GM12874 (cell line): ENCODE data around the gene NHS.

Source experiments
- TF ChIP-seq, protein P1 (sequence below): IDR thresholded peaks from 2 replicates; pipeline ENCODE4 v1.5.1; 2011; ENCODE audit warnings: low read depth, mild to moderate bottlenecking, control low read depth, low read length, moderate library complexity; ENCODE audit not compliant: insufficient read depth

Gene NHS

GRCh38 chrX:17374619-17375366 is at the start of gene NHS:
NHS (plus strand) TSS chrX:17375200; CDS start chrX:17375758, 558 bp downstream.
- TF ChIP-seq, protein P1, sequence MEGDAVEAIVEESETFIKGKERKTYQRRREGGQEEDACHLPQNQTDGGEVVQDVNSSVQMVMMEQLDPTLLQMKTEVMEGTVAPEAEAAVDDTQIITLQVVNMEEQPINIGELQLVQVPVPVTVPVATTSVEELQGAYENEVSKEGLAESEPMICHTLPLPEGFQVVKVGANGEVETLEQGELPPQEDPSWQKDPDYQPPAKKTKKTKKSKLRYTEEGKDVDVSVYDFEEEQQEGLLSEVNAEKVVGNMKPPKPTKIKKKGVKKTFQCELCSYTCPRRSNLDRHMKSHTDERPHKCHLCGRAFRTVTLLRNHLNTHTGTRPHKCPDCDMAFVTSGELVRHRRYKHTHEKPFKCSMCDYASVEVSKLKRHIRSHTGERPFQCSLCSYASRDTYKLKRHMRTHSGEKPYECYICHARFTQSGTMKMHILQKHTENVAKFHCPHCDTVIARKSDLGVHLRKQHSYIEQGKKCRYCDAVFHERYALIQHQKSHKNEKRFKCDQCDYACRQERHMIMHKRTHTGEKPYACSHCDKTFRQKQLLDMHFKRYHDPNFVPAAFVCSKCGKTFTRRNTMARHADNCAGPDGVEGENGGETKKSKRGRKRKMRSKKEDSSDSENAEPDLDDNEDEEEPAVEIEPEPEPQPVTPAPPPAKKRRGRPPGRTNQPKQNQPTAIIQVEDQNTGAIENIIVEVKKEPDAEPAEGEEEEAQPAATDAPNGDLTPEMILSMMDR: peak; percentile 30

GRCh38 chrX:17328837-17329236 is 46.2 kb upstream of the NHS start:
- TF ChIP-seq, protein P1: no peak

DNA sequence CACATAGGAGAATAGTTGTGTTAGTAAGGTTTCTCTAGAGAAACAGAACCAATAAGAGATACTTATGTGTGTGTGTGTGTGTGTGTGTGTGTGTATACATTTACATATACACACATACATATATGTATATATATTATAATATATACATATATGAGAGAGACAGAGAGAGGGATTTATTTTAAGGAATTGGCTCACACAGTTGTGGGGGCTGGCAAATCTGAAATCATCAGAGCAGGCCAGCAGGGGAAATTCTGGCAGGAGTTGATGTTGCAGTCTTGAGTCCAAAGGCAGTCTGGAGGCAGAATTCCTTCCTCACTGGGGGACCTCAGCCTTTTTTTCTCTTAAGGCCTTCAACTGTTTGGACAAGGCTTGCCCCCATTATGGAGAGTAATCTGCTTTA is 38.6 kb upstream of the NHS start:
- TF ChIP-seq, protein P1: no peak

GRCh38 chrX:17355976-17356375 is 19.0 kb upstream of the NHS start:
- TF ChIP-seq, protein P1: no peak

DNA sequence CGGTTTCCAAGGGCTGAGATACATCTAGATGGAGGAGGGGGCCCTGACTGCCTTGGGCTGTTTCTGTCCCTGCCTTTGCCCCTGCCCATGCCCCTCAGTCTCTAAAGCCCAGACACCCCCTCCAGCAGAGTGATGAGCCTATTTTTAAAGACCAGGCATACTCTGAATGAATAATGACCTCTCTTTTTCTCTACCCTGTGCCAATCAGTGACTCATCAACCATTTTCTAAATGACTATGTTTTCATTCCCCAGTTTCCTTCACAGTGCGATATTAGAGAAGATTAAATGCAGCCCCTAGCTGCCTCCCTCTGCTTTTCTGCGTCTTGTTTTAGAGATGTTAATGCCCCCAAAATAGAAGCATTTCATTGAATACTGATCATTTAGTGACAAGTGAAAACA is 15.5 kb upstream of the NHS start:
- TF ChIP-seq, protein P1: no peak

DNA sequence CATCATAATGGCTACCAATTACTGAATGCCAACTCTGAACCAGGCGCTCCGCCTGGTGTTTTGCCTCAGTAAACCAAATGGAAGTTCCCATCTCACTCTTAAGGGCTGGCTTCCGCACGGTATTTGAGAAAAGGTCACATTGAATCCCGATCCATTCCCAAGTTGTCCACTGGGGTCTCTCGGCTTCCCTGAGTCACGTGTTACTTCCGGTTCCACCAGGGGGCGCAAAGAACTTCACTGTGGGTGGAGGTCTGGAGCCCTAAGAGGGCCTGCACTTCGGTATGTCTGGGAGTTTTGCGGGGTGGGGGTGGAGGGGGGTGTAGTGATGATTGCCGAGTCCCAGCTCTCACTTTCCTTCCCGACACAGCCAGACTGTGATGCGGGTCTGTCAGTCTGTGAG is 13.4 kb upstream of the NHS start:
- TF ChIP-seq, protein P1: no peak

GRCh38 chrX:17368002-17368401 is 7.0 kb upstream of the NHS start:
- TF ChIP-seq, protein P1: no peak

DNA sequence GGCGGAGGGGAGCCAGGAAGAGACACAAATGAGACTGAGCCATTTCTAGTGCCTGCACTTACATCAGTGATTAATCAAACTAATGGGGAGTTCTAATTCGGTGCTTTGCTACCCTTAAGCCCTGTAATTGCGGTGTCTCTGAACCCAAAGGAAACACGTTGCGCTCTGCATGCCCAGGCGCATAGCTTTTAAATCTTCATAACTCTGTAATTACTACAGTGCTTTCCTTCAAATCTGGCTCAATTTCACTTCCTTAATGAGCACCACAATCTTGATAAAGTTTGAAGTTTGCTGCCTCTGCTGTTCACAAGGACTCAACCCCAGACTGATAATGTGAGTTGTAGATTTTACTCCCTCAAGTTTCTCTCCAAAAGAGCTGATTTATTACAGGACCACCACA is 5.7 kb upstream of the NHS start:
- TF ChIP-seq, protein P1: no peak
